HCT116 (cell line): Measurements from ENCODE around the gene NR2F6. TPM values are rescaled to one million over a fixed set of nuclear protein-coding genes. Genes with fewer than 3 reads are reported as not detected.

ENCODE experiments used
- ATAC-seq: fragments of 200-7000 bp; cut with Tn5 transposase; 2 replicates; pipeline ENCODE4 v1.9.1; 2020; ENCODE audit warnings: mild to moderate bottlenecking, moderate library complexity
- BruUV-seq: library from RNA; stranded (reverse); fragments of 400-500 nt; replicated peaks from 2 replicates; lab custom pipeline; 2021; lab: Mats Ljungman, UMichigan
- CTCF ChIA-PET: fragments of 300-600 bp; sonication (Branson Sonifier 250); formaldehyde crosslinking; loops from one replicate; lab custom pipeline; 2021; ENCODE audit warnings: antibody characterized with exemption; lab: Charles Lee
- POLR2A ChIA-PET: fragments of 300-600, 350-600 bp; sonication (Branson Sonifier 250); formaldehyde crosslinking; loops from one replicate; lab custom pipeline; 2021; ENCODE audit warnings: antibody characterized with exemption; lab: Charles Lee
- RAD21 ChIA-PET, 2 experiments: fragments of 300-600 bp; sonication (Branson Sonifier 250); formaldehyde crosslinking; loops; one replicate each; lab custom pipeline; 2023; ENCODE audit warnings: low total read pairs in 2 of 2; ENCODE audit not compliant: uncharacterized antibody in 2 of 2, unreplicated experiment in 2 of 2, low non-redundant PET in 1 of 2; lab: Charles Lee
- DNase-seq: peaks from one replicate; pipeline ENCODE4 v3.0.0-alpha.2; 2010; ENCODE audit warnings: low read depth, low spot score
- H2AFZ ChIP-seq: fragments of 200-600 bp; shearing (Covaris generic), sonication (generic); 2 replicates; pipeline ENCODE4 v1.6.1; 2017; ENCODE audit warnings: low read depth, mixed run types, mixed read lengths, antibody characterized with exemption, low read length; ENCODE audit not compliant: poor library complexity, severe bottlenecking
- H3K27ac ChIP-seq: 2 replicates; pipeline ENCODE4 v1.5.1; 2012; ENCODE audit warnings: low read depth, low read length
- H3K27me3 ChIP-seq: fragments of 200-600 bp; sonication (generic); 2 replicates; pipeline ENCODE4 v1.6.1; 2016; ENCODE audit warnings: mixed run types, low read length, mixed read lengths; ENCODE audit not compliant: insufficient read depth
- H3K36me3 ChIP-seq, 2 experiments: fragments of 200-500 bp in 1 of 2; fragments of 200-600 bp in 1 of 2; sonication (Bioruptor generic) in 1 of 2; sonication (generic) in 1 of 2; 2 replicates each; pipeline versions ENCODE4 v1.5.1 to v1.6.1; 2014 to 2016; ENCODE audit warnings: low read length in 2 of 2, inconsistent platforms in 1 of 2, mixed read lengths in 1 of 2, mixed run types in 1 of 2; ENCODE audit not compliant: insufficient read depth in 2 of 2, control insufficient read depth in 1 of 2
- H3K4me1 ChIP-seq, 2 experiments: fragments of 200-600 bp in 1 of 2; sonication (generic) in 1 of 2; 2 replicates each; pipeline versions ENCODE4 v1.5.1 to v1.6.1; 2012 to 2017; ENCODE audit warnings: low read length in 2 of 2, inconsistent platforms in 1 of 2, mild to moderate bottlenecking in 1 of 2, mixed read lengths in 1 of 2, mixed run types in 1 of 2, moderate library complexity in 1 of 2; ENCODE audit not compliant: insufficient read depth in 2 of 2, control insufficient read depth in 1 of 2
- H3K4me2 ChIP-seq: fragments of 200-600 bp; sonication (generic); 2 replicates; pipeline ENCODE4 v1.6.1; 2017; ENCODE audit warnings: mixed run types, low read length, mixed read lengths
- H3K4me3 ChIP-seq, 2 experiments: fragments of 200-600 bp in 1 of 2; sonication (generic) in 1 of 2; replicated peaks in 1 of 2; 2 replicates each; pipeline ENCODE4 v1.5.1; 2011 to 2016; ENCODE audit warnings: low read length in 2 of 2, control low read depth in 1 of 2, low read depth in 1 of 2, mild to moderate bottlenecking in 1 of 2, mixed read lengths in 1 of 2, mixed run types in 1 of 2
- H3K79me2 ChIP-seq: fragments of 200-600 bp; sonication (generic); 2 replicates; pipeline ENCODE4 v1.6.1; 2017; ENCODE audit warnings: mild to moderate bottlenecking, mixed run types, low read length, moderate library complexity, mixed read lengths; ENCODE audit not compliant: insufficient read depth
- H3K9ac ChIP-seq: fragments of 200-600 bp; sonication (generic); 2 replicates; pipeline ENCODE4 v1.6.1; 2016; ENCODE audit warnings: low read length, mixed read lengths
- H3K9me2 ChIP-seq: fragments of 200-600 bp; sonication (generic), shearing (Covaris generic); 2 replicates; pipeline ENCODE4 v1.6.1; 2017; ENCODE audit warnings: mixed run types, mild to moderate bottlenecking, moderate library complexity; ENCODE audit not compliant: insufficient read depth
- H3K9me3 ChIP-seq, 2 experiments: fragments of 200-500 bp in 1 of 2; fragments of 200-600 bp in 1 of 2; sonication (Bioruptor generic) in 1 of 2; sonication (generic) in 1 of 2; 2 replicates each; pipeline ENCODE4 v1.6.1; 2014 to 2017; ENCODE audit warnings: low read length in 2 of 2, mixed read lengths in 2 of 2, inconsistent platforms in 1 of 2, low read depth in 1 of 2, mild to moderate bottlenecking in 1 of 2, mixed run types in 1 of 2, moderate library complexity in 1 of 2; ENCODE audit not compliant: control insufficient read depth in 1 of 2, insufficient read depth in 1 of 2
- H4K20me1 ChIP-seq: fragments of 200-600 bp; sonication (generic), shearing (Covaris generic); 2 replicates; pipeline ENCODE4 v1.6.1; 2017; ENCODE audit warnings: mixed run types, mild to moderate bottlenecking, moderate library complexity; ENCODE audit not compliant: insufficient read depth
- CBX3 ChIP-seq: IDR thresholded peaks from 2 replicates; pipeline ENCODE4 v1.6.1; 2012; ENCODE audit warnings: low read depth
- CEBPB ChIP-seq: IDR thresholded peaks from 2 replicates; pipeline ENCODE4 v1.6.1; 2012; ENCODE audit warnings: low read depth
- CTCF ChIP-seq, 3 experiments: fragments of 200-600 bp in 1 of 3; sonication (generic) in 1 of 3; IDR thresholded peaks in 2 of 3; conservative IDR thresholded peaks in 1 of 3; 2 replicates each; pipeline ENCODE4 v1.5.1; 2012 to 2017; ENCODE audit warnings: low read depth in 2 of 3, low read length in 2 of 3, antibody characterized with exemption in 1 of 3, borderline replicate concordance in 1 of 3, control low read depth in 1 of 3, mild to moderate bottlenecking in 1 of 3, mixed read lengths in 1 of 3, mixed run types in 1 of 3, moderate library complexity in 1 of 3; ENCODE audit not compliant: insufficient read depth in 1 of 3
- EGR1 ChIP-seq: IDR thresholded peaks from 2 replicates; pipeline ENCODE4 v1.6.1; 2012; ENCODE audit warnings: low read depth
- EZH2 ChIP-seq: fragments of 200-600 bp; sonication (generic); IDR thresholded peaks from 2 replicates; pipeline ENCODE4 v1.6.1; 2017; ENCODE audit warnings: antibody characterized with exemption, mixed run types
- EZH2phosphoT487 ChIP-seq: fragments of 200-600 bp; IDR thresholded peaks from 2 replicates; pipeline ENCODE4 v1.6.1; 2018; ENCODE audit warnings: antibody characterized with exemption, borderline replicate concordance
- FOSL1 ChIP-seq: IDR thresholded peaks from 2 replicates; pipeline ENCODE4 v1.6.1; 2012; ENCODE audit warnings: low read depth
- JUND ChIP-seq: IDR thresholded peaks from 2 replicates; pipeline ENCODE4 v1.6.1; 2012
- POLR2A ChIP-seq: IDR thresholded peaks from 2 replicates; pipeline ENCODE4 v1.7.0; 2011; ENCODE audit warnings: borderline replicate concordance; ENCODE audit not compliant: insufficient read depth, insufficient read length; ENCODE audit errors: extremely low read depth
- POLR2AphosphoS5 ChIP-seq: IDR thresholded peaks from 2 replicates; pipeline ENCODE4 v1.6.1; 2011; ENCODE audit warnings: mild to moderate bottlenecking, low read depth, low read length, moderate library complexity
- RAD21 ChIP-seq: IDR thresholded peaks from 2 replicates; pipeline ENCODE4 v1.6.1; 2012; ENCODE audit warnings: low read depth, mild to moderate bottlenecking
- SRF ChIP-seq: IDR thresholded peaks from 2 replicates; pipeline ENCODE4 v1.6.1; 2012; ENCODE audit warnings: low read depth
- TCF7L2 ChIP-seq: IDR thresholded peaks from 2 replicates; pipeline ENCODE4 v1.7.0; 2011; ENCODE audit warnings: borderline replicate concordance, inconsistent platforms; ENCODE audit not compliant: insufficient read depth, insufficient read length; ENCODE audit errors: extremely low read depth
- ZFX ChIP-seq: fragments of 450-650 bp; IDR thresholded peaks from 2 replicates; pipeline ENCODE4 v1.6.1; 2017
- intact Hi-C: fragments of 100-400 bp; cut with micrococcal nuclease; formaldehyde crosslinking; loops from 2 replicates; pipeline ENCODE4 v1.10.0; 2022
- total RNA-seq: library from RNA; stranded (reverse); gene quantifications from one replicate; pipeline ENCODE4 v1.2.1, GENCODE V29; 2021; ENCODE audit not compliant: unreplicated experiment

The NR2F6 gene
- total RNA-seq, 1 experiment from 2014 or later = 88.0 TPM

GRCh38 chr19:17183858-17184321 is 61.8 kb downstream of the NR2F6 start:
- H3K9ac ChIP-seq = no peak overlapping the region
- TF ChIP-seq FOSL1 (no peak), POLR2A (no peak), CBX3 (no peak), EZH2phosphoT487 (no peak), EGR1 (no peak), EZH2 (no peak), ZFX (no peak), RAD21 (no peak), JUND (no peak), CEBPB (no peak), SRF (no peak), TCF7L2 (no peak)
- H3K9me3 ChIP-seq = no peaks in the 10 kb centered on the region
- H3K4me1 ChIP-seq = no peaks in the 10 kb centered on the region
- intact Hi-C loops = no loop called here
- no peak overlapping the region for H3K4me2 ChIP-seq
- no peaks in the 10 kb centered on the region for H3K9me2 ChIP-seq
- CTCF ChIA-PET = no interaction called here
- H4K20me1 ChIP-seq = no peaks in the 10 kb centered on the region
- H3K36me3 ChIP-seq = peaks cover 0 to 8% of the 10 kb centered on the region in 2 experiments; a peak in 3 of 4 replicates
- H2AFZ ChIP-seq = no peak overlapping the region
- no peaks in the 10 kb centered on the region for H3K79me2 ChIP-seq
- RAD21 ChIA-PET = no interaction called here
- H3K27me3 ChIP-seq = no peaks in the 10 kb centered on the region
- no peak overlapping the region for H3K4me3 ChIP-seq
- TSS peak; percentile 45 for BruUV-seq
- H3K27ac ChIP-seq = no peak overlapping the region
- POLR2A ChIA-PET = no interaction called here
- no peak for DNase-seq
- no peak for ATAC-seq

GRCh38 chr19:17183271-17183761 is 62.4 kb downstream of the NR2F6 start:
- H2AFZ ChIP-seq = no peak overlapping the region
- no peak overlapping the region for H3K4me2 ChIP-seq
- RAD21 ChIA-PET = no interaction called here
- no peaks in the 10 kb centered on the region for H3K27me3 ChIP-seq
- no peaks in the 10 kb centered on the region for H4K20me1 ChIP-seq
- no peak for ATAC-seq
- H3K9me3 ChIP-seq = no peaks in the 10 kb centered on the region
- POLR2A ChIA-PET = no interaction called here
- no peaks in the 10 kb centered on the region for H3K79me2 ChIP-seq
- H3K9me2 ChIP-seq = no peaks in the 10 kb centered on the region
- no peak overlapping the region for H3K27ac ChIP-seq
- intact Hi-C loops = no loop called here
- no peak overlapping the region for H3K4me3 ChIP-seq
- no peak overlapping the region for H3K9ac ChIP-seq
- no peak for DNase-seq
- TF ChIP-seq CTCF (IDR thresholded peaks at IDR 0.05 in 2 of 3, conservative IDR thresholded peaks at IDR 0.05 in 1 of 3; ENCODE audit: borderline replicate concordance in 1 of 3, insufficient read depth in 1 of 3, low read depth in 2 of 3, low read length in 2 of 3) (peak in 1 of 3 experiments; percentile 13; a peak in 1 of 6 replicates), POLR2AphosphoS5 (no peak)
- peaks cover 3 to 10% of the 10 kb centered on the region in 2 experiments; a peak in 3 of 4 replicates for H3K36me3 ChIP-seq
- H3K4me1 ChIP-seq = no peaks in the 10 kb centered on the region
- no TSS peak for BruUV-seq
- CTCF ChIA-PET = no interaction called here
